BLaER1 treated with 17β-estradiol and CSF1 and Interleukin-3, amounts not matched to agents 10 nM and 100 nM (cell line): Measurements from ENCODE around the gene LILRB3.
"Not testable (repeated sequence)": the region's sequence is repeated elsewhere in the genome, so short reads cannot be mapped to it uniquely, and the experiment has no call there.

Experiments used
- H3K27ac ChIP-seq, 11 experiments: shearing (Covaris generic); formaldehyde crosslinking; 2 replicates each; pipeline ENCODE4 v1.8.1; 2022
- H3K27me3 ChIP-seq, 11 experiments: shearing (Covaris generic); formaldehyde crosslinking; 2 replicates each; pipeline ENCODE4 v1.8.1; 2022
- H3K36me3 ChIP-seq, 11 experiments: shearing (Covaris generic); formaldehyde crosslinking; 2 replicates each; pipeline ENCODE4 v1.8.1; 2022
- H3K4me1 ChIP-seq, 10 experiments: shearing (Covaris generic); formaldehyde crosslinking; 2 replicates each; pipeline ENCODE4 v1.8.1; 2022
- H3K4me2 ChIP-seq, 11 experiments: shearing (Covaris generic); formaldehyde crosslinking; 2 replicates each; pipeline ENCODE4 v1.8.1; 2022
- H3K4me3 ChIP-seq, 10 experiments: shearing (Covaris generic); formaldehyde crosslinking; 2 replicates each; pipeline ENCODE4 v1.8.1; 2022
- H3K9ac ChIP-seq, 11 experiments: shearing (Covaris generic); formaldehyde crosslinking; 2 replicates each; pipeline ENCODE4 v1.8.1; 2022
- H3K9me3 ChIP-seq, 11 experiments: shearing (Covaris generic); formaldehyde crosslinking; replicated peaks in 1 of 11; 2 replicates each; pipeline ENCODE4 v1.8.1; 2022
- H4K20me1 ChIP-seq, 11 experiments: shearing (Covaris generic); formaldehyde crosslinking; 2 replicates each; pipeline ENCODE4 v1.8.1; 2022
- Cebpa-rat ChIP-seq, 11 experiments: shearing (Covaris generic); IDR thresholded peaks; 2 replicates each; pipeline ENCODE4 v1.8.1; 2022

Gene LILRB3

GRCh38 chr19:54178581-54179261 is 44.1 kb downstream of the LILRB3 start:
- no peak for TF ChIP-seq Cebpa-rat (IDR thresholded peaks at IDR 0.05)
- Histone ChIP-seq H3K9ac (peak overlapping the region; percentile 7 to 67 (median 56); a peak in 14 of 22 replicates), H4K20me1 (peaks cover 6 to 85% (median 34%) of the 10 kb centered on the region in 11 experiments; a peak in 20 of 22 replicates), H3K4me3 (peak overlapping the region in 1 of 10 experiments; percentile 11; a peak in 1 of 20 replicates), H3K36me3 (peaks cover 40 to 94% (median 72%) of the 10 kb centered on the region in 11 experiments), H3K27ac (peak overlapping the region in 10 of 11 experiments; percentile 48 to 84 (median 68); a peak in 19 of 22 replicates), H3K4me1 (peaks cover 44 to 62% (median 58%) of the 10 kb centered on the region in 10 experiments), H3K9me3 (peaks cover 0 to 8% (median 0%) of the 10 kb centered on the region in 11 experiments; a peak in 2 of 22 replicates), H3K4me2 (peak overlapping the region in 8 of 11 experiments; percentile 66 to 85 (median 75); a peak in 16 of 22 replicates), H3K27me3 (no peaks in the 10 kb centered on the region)

DNA sequence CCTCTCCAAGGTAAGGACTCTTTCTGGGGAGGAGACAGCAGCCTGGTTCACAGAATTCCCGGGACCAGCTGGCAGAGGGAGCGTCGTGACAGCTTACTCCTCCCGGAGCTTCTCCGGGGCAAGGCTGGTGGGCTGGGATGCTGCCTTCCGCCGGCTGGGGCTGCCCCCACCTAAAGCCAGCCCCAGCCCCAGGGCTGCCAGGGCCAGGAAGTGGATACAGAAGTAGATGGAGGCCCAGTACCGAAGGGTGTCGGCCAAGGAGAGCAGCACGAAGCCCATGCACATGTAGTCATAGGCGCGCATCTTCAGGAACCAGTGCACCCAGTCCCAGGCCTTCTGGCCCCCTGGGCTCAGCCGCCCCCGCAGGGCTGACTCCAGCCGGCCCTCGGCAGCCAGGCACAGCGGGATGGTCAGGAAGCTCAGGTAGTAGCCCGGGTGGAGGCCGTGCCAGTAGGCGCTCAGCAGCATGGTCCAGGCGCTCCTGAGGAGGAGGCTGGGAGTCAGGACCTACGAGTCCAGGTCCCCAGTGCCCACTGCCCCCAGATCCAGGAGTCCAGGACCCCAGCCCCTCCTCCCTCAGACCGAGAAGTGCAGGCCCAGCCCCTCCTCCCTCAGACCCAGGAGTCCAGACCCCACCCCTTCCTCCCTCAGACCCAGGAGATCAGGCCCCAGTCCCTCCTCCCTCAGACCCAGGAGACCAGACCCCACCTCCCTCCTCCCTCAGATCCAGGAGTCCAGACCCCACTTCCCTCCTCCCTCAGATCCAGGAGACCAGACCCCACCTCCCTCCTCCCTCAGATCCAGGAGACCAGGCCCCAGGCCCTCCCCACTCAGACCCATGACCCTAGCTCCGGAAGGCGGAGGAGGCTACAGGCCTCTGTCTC is 48.6 kb downstream of the LILRB3 start:
- H3K9me3 ChIP-seq = no peaks in the 10 kb centered on the region
- H3K27ac ChIP-seq = peak overlapping the region in 2 of 11 experiments; percentile 7 to 28; a peak in 1 of 22 replicates
- peaks cover 0 to 66% (median 18%) of the 10 kb centered on the region in 11 experiments; a peak in 18 of 22 replicates for H4K20me1 ChIP-seq
- no peak for TF ChIP-seq Cebpa-rat (IDR thresholded peaks at IDR 0.05)
- no peak overlapping the region for H3K4me3 ChIP-seq
- H3K9ac ChIP-seq = peak overlapping the region in 7 of 11 experiments; percentile 26 to 58 (median 35); a peak in 7 of 22 replicates
- H3K36me3 ChIP-seq = peaks cover 26 to 53% (median 41%) of the 10 kb centered on the region in 11 experiments
- peak overlapping the region; percentile 51 to 80 (median 67) for H3K4me2 ChIP-seq
- H3K4me1 ChIP-seq = peaks cover 44 to 60% (median 54%) of the 10 kb centered on the region in 10 experiments
- H3K27me3 ChIP-seq = no peaks in the 10 kb centered on the region

GRCh38 chr19:54173359-54173699 is 49.5 kb downstream of the LILRB3 start:
- no peak for TF ChIP-seq Cebpa-rat (IDR thresholded peaks at IDR 0.05)
- no peaks in the 10 kb centered on the region for H3K9me3 ChIP-seq
- peaks cover 0 to 57% (median 11%) of the 10 kb centered on the region in 11 experiments; a peak in 11 of 22 replicates for H4K20me1 ChIP-seq
- no peaks in the 10 kb centered on the region for H3K27me3 ChIP-seq
- peaks cover 40 to 55% (median 47%) of the 10 kb centered on the region in 10 experiments for H3K4me1 ChIP-seq
- peaks cover 26 to 45% (median 32%) of the 10 kb centered on the region in 11 experiments for H3K36me3 ChIP-seq
- H3K4me2 ChIP-seq = peak overlapping the region; percentile 51 to 80 (median 67)
- H3K27ac ChIP-seq = no peak overlapping the region
- no peak overlapping the region for H3K4me3 ChIP-seq
- peak overlapping the region in 4 of 11 experiments; percentile 6 to 57 (median 31); a peak in 1 of 22 replicates for H3K9ac ChIP-seq

DNA sequence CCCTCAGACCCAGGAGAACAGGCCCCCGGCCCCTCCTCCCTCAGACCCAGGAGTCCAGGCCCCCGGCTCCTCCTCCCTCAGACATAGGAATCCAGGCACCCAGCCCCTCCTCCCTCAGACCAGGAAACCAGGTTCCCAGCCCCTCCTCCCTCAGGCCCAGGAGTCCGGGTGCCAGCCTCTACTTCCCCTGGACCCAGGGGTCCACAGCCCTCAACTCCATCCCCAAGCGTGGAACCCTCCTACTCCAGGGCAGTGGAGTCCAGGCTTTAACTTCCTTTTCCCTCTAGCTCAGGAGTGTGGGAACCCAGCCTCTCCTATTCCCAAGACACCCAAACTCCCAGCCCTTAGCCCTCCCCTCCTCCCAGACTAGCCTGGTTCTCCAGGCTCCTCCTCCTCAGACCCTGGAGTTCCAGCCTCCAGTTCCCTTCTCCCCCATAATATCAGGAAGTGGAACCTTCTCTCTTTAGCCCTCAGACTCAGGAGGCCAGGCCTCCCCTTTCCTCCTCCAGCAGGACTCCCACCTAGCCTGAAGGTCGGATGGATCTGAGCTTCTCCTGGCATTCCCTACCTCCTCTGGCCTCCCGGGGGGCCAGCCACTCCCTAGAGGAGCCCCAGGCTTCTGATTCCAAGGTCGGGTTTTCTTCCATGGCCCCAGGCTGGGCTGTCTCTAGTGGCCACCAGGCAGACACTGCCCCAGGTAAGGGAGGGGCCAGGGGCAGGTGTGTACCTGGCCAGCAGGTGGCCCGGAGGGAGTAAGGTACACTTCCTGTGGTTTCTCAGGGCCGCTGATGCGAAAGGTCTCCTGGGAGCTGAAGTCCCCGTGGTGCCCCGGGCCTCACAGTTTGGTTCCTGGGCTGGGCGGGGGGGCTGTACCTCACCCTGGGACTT is 50.1 kb downstream of the LILRB3 start, which contains the start of gene TMC4:
TMC4 (minus strand) TSS at position 690 of the 888 bp plus-strand sequence; CDS start at position 647, 43 bp downstream.
- Histone ChIP-seq H3K36me3 (peaks cover 22 to 39% (median 27%) of the 10 kb centered on the region in 11 experiments), H3K27ac (peak within 1 kb of the TSS in 4 of 11 experiments; percentile 7 to 28 (median 24); a peak in 1 of 22 replicates), H3K4me2 (peak within 1 kb of the TSS; percentile 51 to 80 (median 67)), H4K20me1 (peaks cover 0 to 51% (median 11%) of the 10 kb centered on the region in 11 experiments; a peak in 11 of 22 replicates), H3K9me3 (no peaks in the 10 kb centered on the region), H3K9ac (peak within 1 kb of the TSS in 7 of 11 experiments; percentile 25 to 58 (median 31); a peak in 6 of 22 replicates), H3K4me3 (no peak within 1 kb of the TSS), H3K4me1 (peaks cover 40 to 57% (median 50%) of the 10 kb centered on the region in 10 experiments), H3K27me3 (no peaks in the 10 kb centered on the region)
- TF ChIP-seq Cebpa-rat (IDR thresholded peaks at IDR 0.05) = no peak

DNA sequence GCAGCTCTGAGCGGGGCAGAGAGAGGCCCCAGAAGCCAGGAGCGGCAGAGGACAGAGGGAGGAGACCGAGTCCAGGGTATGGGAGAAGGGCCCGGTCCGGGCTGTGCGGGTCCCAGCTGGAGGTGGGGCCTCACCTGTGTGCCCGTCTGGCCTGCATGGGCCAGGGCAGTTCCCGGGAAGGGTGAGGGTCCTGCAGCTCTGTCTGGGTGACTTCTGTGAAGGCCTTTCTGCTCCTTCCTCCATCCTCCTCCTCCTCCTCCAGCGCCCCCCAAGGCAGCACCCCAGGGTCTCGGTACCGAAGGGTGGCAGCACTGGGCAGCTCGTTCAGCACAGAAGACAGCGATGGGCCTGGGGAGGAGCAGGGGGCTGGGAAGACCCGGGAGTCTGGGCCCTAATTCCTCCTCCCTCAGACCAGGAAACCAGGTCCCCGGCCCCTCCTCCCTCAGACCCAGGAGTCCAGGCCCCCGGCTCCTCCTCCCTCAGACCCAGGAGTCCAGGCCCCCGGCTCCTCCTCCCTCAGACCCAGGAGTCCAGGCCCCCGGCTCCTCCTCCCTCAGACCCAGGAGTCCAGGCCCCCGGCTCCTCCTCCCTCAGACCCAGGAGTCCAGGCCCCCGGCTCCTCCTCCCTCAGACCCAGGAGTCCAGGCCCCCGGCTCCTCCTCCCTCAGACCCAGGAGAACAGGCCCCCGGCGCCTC is 50.9 kb downstream of the LILRB3 start:
- peaks cover 15 to 30% (median 18%) of the 10 kb centered on the region in 11 experiments for H3K36me3 ChIP-seq
- not testable (repeated sequence) for H3K4me3 ChIP-seq, H3K27ac ChIP-seq, H3K9me3 ChIP-seq, H3K4me2 ChIP-seq, H3K27me3 ChIP-seq
- H3K4me1 ChIP-seq = peaks cover 40 to 57% (median 50%) of the 10 kb centered on the region in 10 experiments
- peaks cover 0 to 46% (median 11%) of the 10 kb centered on the region in 11 experiments; a peak in 11 of 22 replicates for H4K20me1 ChIP-seq
- H3K9ac ChIP-seq = peak overlapping the region in 2 of 11 experiments; percentile 13 to 29; a peak in 2 of 22 replicates

DNA sequence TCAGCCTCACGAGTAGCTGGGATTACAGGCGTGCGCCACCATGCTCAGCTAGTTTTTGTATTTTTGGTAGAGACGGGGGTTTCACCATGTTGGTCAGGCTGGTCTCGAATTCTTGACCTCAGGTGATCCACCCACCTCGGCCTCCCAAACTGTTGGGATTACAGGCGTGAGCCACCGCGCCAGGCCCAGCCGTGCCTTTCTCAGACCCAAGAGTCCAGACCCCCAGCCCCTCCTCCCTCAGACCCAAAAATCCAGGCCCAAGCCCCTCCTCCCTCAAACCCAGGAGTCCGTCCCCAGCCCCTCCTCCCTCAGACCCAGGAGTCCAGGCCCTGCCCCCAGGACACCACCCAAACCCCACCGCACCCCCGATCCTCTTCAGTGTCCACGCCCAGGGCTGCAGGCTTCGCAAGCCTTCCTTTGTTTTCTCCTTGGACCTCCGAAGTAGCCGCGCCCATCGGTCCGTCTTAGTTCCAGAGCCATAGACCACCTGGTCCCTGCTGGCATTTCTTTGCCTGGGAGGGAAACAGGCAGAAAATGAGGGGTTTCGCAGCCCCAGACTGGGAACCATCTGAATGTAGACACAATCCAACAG is 53.6 kb downstream of the LILRB3 start:
- Histone ChIP-seq H3K27ac (no peak overlapping the region), H4K20me1 (peaks cover 0 to 19% (median 9%) of the 10 kb centered on the region in 11 experiments; a peak in 10 of 22 replicates), H3K9ac (no peak overlapping the region), H3K4me3 (no peak overlapping the region), H3K36me3 (peaks cover 0 to 4% (median 0%) of the 10 kb centered on the region in 11 experiments; a peak in 1 of 22 replicates), H3K9me3 (peaks cover 0 to 10% (median 0%) of the 10 kb centered on the region in 11 experiments; a peak in 4 of 22 replicates), H3K4me1 (peaks cover 28 to 38% (median 35%) of the 10 kb centered on the region in 10 experiments), H3K27me3 (no peaks in the 10 kb centered on the region), H3K4me2 (no peak overlapping the region)
- no peak for TF ChIP-seq Cebpa-rat (IDR thresholded peaks at IDR 0.05)
